B cell (primary cell): ENCODE data around the gene PTPRG. TPM values are rescaled to one million over a fixed set of nuclear protein-coding genes. Genes with fewer than 3 reads are reported as not detected.

Experiments used
- ATAC-seq: fragments of 200-7000 bp; cut with Tn5 transposase; one replicate; pipeline ENCODE4 v1.10.0; 2021; ENCODE audit warnings: low read depth, mild to moderate bottlenecking, moderate number of reproducible peaks, moderate library complexity
- CTCF ChIA-PET: fragments of 350-600 bp; sonication (Branson Sonifier 250); formaldehyde crosslinking; loops from one replicate; lab custom pipeline; 2021; ENCODE audit warnings: antibody characterized with exemption, inconsistent platforms; lab: Charles Lee
- POLR2A ChIA-PET: fragments of 350-600 bp; sonication (Branson Sonifier 250); formaldehyde crosslinking; loops from one replicate; lab custom pipeline; 2021; ENCODE audit warnings: antibody characterized with exemption; lab: Charles Lee
- DNase-seq: peaks from one replicate; pipeline ENCODE4 v3.0.0; 2013
- H2AFZ ChIP-seq: 2 replicates; pipeline ENCODE4 v1.6.1; 2012; ENCODE audit warnings: mild to moderate bottlenecking, low read depth, low read length; ENCODE audit not compliant: insufficient read depth, poor library complexity, severe bottlenecking
- H3K27ac ChIP-seq, 2 donors: 1 replicate in 1 of 2; 2 replicates in 1 of 2; pipeline ENCODE4 v1.5.1; 2012 to 2013; ENCODE audit warnings: low read length in 2 of 2, mild to moderate bottlenecking in 2 of 2, moderate library complexity in 1 of 2
- H3K27me3 ChIP-seq, 4 experiments: fragments of 200-600 bp in 1 of 4; sonication (generic) in 1 of 4; replicated peaks in 1 of 4; 1 replicate in 2 of 4; 2 replicates in 2 of 4; pipeline versions ENCODE4 v1.6.1 to v1.7.0; 2013 to 2016; ENCODE audit warnings: low read length in 3 of 4, mild to moderate bottlenecking in 2 of 4, mixed read lengths in 1 of 4, moderate library complexity in 1 of 4; ENCODE audit not compliant: insufficient read depth in 4 of 4, control insufficient read depth in 3 of 4; ENCODE audit errors: control extremely low read depth in 1 of 4
- H3K36me3 ChIP-seq, 2 experiments: replicated peaks in 1 of 2; 1 replicate in 1 of 2; 2 replicates in 1 of 2; pipeline versions ENCODE4 v1.6.1 to v1.7.1; 2013; ENCODE audit warnings: low read length in 1 of 2; ENCODE audit not compliant: insufficient read depth in 2 of 2, control insufficient read depth in 1 of 2; ENCODE audit errors: control extremely low read depth in 1 of 2, extremely low read depth in 1 of 2
- H3K4me1 ChIP-seq, 2 donors: fragments of 200-600 bp in 1 of 2; sonication (generic) in 1 of 2; 1 replicate in 1 of 2; 2 replicates in 1 of 2; pipeline versions ENCODE4 v1.5.1 to v1.6.1; 2013 to 2017; ENCODE audit warnings: low read length in 2 of 2; ENCODE audit not compliant: control insufficient read depth in 2 of 2, insufficient read depth in 2 of 2
- H3K4me2 ChIP-seq: replicated peaks from 2 replicates; pipeline ENCODE3; 2012; ENCODE audit warnings: mild to moderate bottlenecking, low read depth, low read length; ENCODE audit not compliant: poor library complexity, severe bottlenecking
- H3K4me3 ChIP-seq, 5 experiments: fragments of 200-600 bp in 1 of 5; sonication (generic) in 1 of 5; 1 replicate in 3 of 5; 2 replicates in 2 of 5; pipeline versions ENCODE4 v1.5.1 to v1.7.0; 2011 to 2016; ENCODE audit warnings: low read length in 4 of 5, mild to moderate bottlenecking in 4 of 5, low read depth in 2 of 5, control low read depth in 1 of 5, moderate library complexity in 1 of 5; ENCODE audit not compliant: insufficient read depth in 1 of 5; ENCODE audit errors: control extremely low read depth in 1 of 5, extremely low read depth in 1 of 5
- H3K79me2 ChIP-seq: fragments of 200-600 bp; sonication (generic); one replicate; pipeline ENCODE4 v1.6.0; 2016; ENCODE audit warnings: low read length; ENCODE audit not compliant: control insufficient read depth, insufficient read depth
- H3K9ac ChIP-seq: fragments of 200-600 bp; sonication (generic); 2 replicates; pipeline ENCODE4 v1.6.1; 2017; ENCODE audit warnings: mild to moderate bottlenecking, low read length, moderate library complexity
- H3K9me3 ChIP-seq, 3 donors: one replicate each; pipeline versions ENCODE4 v1.6.1 to v1.7.1; 2013; ENCODE audit warnings: low read length in 2 of 3; ENCODE audit not compliant: control insufficient read depth in 2 of 3, insufficient read depth in 1 of 3; ENCODE audit errors: control extremely low read depth in 1 of 3
- H4K20me1 ChIP-seq: 2 replicates; pipeline ENCODE4 v1.6.0; 2012; ENCODE audit warnings: mild to moderate bottlenecking, low read length; ENCODE audit not compliant: insufficient read depth, control insufficient read depth, poor library complexity, severe bottlenecking
- H3K27ac Mint-ChIP-seq: one replicate; pipeline ENCODE4 v1.8.0; 2021; ENCODE audit warnings: mixed read lengths
- H3K27me3 Mint-ChIP-seq: one replicate; pipeline ENCODE4 v1.8.0; 2021; ENCODE audit warnings: mixed read lengths
- H3K4me1 Mint-ChIP-seq: one replicate; pipeline ENCODE4 v1.8.0; 2021; ENCODE audit warnings: mixed read lengths
- H3K4me3 Mint-ChIP-seq: one replicate; pipeline ENCODE4 v1.8.0; 2021; ENCODE audit warnings: mixed read lengths
- H3K9me3 Mint-ChIP-seq: one replicate; pipeline ENCODE4 v1.8.0; 2022; ENCODE audit warnings: mixed read lengths; ENCODE audit not compliant: insufficient read depth
- EZH2 ChIP-seq: IDR thresholded peaks from 2 replicates; pipeline ENCODE4 v1.6.1; 2012; ENCODE audit warnings: borderline replicate concordance, low read depth, mild to moderate bottlenecking, moderate library complexity, low read length; ENCODE audit not compliant: insufficient read depth, poor library complexity, severe bottlenecking
- WGBS: methylation state at CpG from one replicate; pipeline ENCODE4 v1.1.5; 2013; ENCODE audit warnings: missing lambda C conversion rate; ENCODE audit not compliant: insufficient coverage; 5-methylcytosine and 5-hydroxymethylcytosine counted together
- intact Hi-C: fragments of 100-400 bp; cut with micrococcal nuclease; formaldehyde crosslinking; loops from one replicate; pipeline ENCODE4 v1.10.0; 2022
- polyA plus RNA-seq: library from polyadenylated mRNA; depleted of rRNA; stranded (reverse); fragments of >200 nt; gene quantifications from 2 replicates; pipeline ENCODE4 v1.2.3, GENCODE V29; 2012
- total RNA-seq, 2 donors: library from RNA; stranded (reverse); fragments of 120-200 nt in 1 of 2; gene quantifications; 1 replicate in 1 of 2; 2 replicates in 1 of 2; pipeline versions ENCODE4 v1.2.3 to v1.2.4, GENCODE V29; 2013 to 2022
- TF ChIP-seq, protein P1 (sequence below): fragments of 200-600 bp; IDR thresholded peaks from one replicate; pipeline ENCODE4 v1.8.0; 2022; ENCODE audit warnings: antibody characterized with exemption, mild to moderate bottlenecking

The PTPRG gene
- total and polyA plus RNA-seq, 2 donors (not counting 1 experiment from before 2014, with no cell fraction given): 0.12 to 1.3 TPM

DNA sequence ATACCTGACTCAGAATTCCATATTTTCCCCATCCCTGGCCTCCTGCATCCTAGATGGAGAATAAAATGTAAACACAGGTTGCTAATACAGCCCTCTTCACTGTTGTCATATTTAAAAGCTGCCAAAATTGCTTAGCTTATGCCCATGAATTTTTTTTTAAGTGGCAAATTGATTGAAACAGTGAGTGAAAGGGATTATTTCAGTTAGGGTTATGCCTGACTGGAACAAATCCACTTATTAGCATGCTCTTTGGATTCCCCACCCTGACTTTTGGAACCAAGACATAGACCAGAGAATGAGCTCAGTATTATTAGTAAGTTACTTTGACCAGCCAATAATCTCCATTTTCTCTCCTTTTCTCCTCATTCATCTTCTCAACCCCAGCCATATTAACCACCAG, 567.3 kb downstream of the PTPRG start:
- Histone ChIP-seq H2AFZ (no peak overlapping the region), H3K9ac (no peak overlapping the region), H3K9me3 (peaks cover 0 to 6% (median 0%) of the 10 kb centered on the region in 3 donors), H3K36me3 (no peaks in the 10 kb centered on the region), H3K4me3 (no peak overlapping the region), H3K79me2 (no peaks in the 10 kb centered on the region), H3K4me2 (no peak overlapping the region), H3K27me3 (no peaks in the 10 kb centered on the region), H3K4me1 (no peaks in the 10 kb centered on the region), H3K27ac (no peak overlapping the region), H4K20me1 (no peaks in the 10 kb centered on the region)
- H3K9me3 Mint-ChIP-seq: no peaks in the 10 kb centered on the region
- ChIA-PET CTCF (interaction anchor here (0.9 kb wide), 1 partner anchor 9 kb away, joined by 3 read pairs; no protein-coding TSS in a partner anchor), POLR2A (no interaction called here)
- intact Hi-C loops: no loop called here
- no peaks in the 10 kb centered on the region for H3K4me1 Mint-ChIP-seq
- peaks cover 4% of the 10 kb centered on the region for H3K27me3 Mint-ChIP-seq
- DNase-seq (no peak), ATAC-seq (no peak)
- H3K4me3 Mint-ChIP-seq: no peak overlapping the region
- no peak overlapping the region for H3K27ac Mint-ChIP-seq
- TF ChIP-seq, protein P1, sequence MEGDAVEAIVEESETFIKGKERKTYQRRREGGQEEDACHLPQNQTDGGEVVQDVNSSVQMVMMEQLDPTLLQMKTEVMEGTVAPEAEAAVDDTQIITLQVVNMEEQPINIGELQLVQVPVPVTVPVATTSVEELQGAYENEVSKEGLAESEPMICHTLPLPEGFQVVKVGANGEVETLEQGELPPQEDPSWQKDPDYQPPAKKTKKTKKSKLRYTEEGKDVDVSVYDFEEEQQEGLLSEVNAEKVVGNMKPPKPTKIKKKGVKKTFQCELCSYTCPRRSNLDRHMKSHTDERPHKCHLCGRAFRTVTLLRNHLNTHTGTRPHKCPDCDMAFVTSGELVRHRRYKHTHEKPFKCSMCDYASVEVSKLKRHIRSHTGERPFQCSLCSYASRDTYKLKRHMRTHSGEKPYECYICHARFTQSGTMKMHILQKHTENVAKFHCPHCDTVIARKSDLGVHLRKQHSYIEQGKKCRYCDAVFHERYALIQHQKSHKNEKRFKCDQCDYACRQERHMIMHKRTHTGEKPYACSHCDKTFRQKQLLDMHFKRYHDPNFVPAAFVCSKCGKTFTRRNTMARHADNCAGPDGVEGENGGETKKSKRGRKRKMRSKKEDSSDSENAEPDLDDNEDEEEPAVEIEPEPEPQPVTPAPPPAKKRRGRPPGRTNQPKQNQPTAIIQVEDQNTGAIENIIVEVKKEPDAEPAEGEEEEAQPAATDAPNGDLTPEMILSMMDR: no peak
- TF ChIP-seq EZH2: no peak

DNA sequence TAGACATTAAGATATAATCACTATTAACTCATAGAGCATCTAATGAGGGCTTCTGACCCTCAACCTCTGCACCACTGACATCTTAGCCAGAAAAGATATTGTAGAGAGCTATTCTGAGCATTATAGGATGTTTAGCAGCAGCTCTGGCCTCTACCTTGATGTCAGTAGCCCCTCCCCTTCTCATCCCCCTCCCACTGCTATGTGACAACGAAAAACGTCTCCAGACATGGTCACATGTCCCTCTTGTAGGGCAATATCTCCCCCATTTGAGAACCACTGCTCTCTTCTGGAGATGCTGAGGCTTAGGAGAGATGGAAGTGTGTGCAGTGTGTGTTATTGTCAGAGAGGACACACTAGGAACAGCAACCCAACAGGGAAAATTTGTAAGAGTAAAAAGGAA, 569.7 kb downstream of the PTPRG start:
- no peak overlapping the region for H3K27ac Mint-ChIP-seq
- DNase-seq (no peak), ATAC-seq (no peak)

More for the DNA sequence above, 569.7 kb downstream of the PTPRG start:
- no peaks in the 10 kb centered on the region for H3K9me3 ChIP-seq
- no peak overlapping the region for H3K27ac ChIP-seq
- H3K4me1 ChIP-seq: no peaks in the 10 kb centered on the region
- H3K79me2 ChIP-seq: no peaks in the 10 kb centered on the region
- no peaks in the 10 kb centered on the region for H3K4me1 Mint-ChIP-seq
- WGBS: no CpG with 5 or more reads among the region's 2 CpGs
- H2AFZ ChIP-seq: no peak overlapping the region
- H4K20me1 ChIP-seq: no peaks in the 10 kb centered on the region
- intact Hi-C loops: no loop called here
- H3K27me3 Mint-ChIP-seq: peaks cover 4% of the 10 kb centered on the region
- no peak overlapping the region for H3K4me2 ChIP-seq
- TF ChIP-seq EZH2: no peak
- TF ChIP-seq, protein P1: no peak
- no peaks in the 10 kb centered on the region for H3K27me3 ChIP-seq
- no peaks in the 10 kb centered on the region for H3K36me3 ChIP-seq
- ChIA-PET POLR2A (no interaction called here), CTCF (no interaction called here)
- no peak overlapping the region for H3K4me3 ChIP-seq
- H3K9me3 Mint-ChIP-seq: no peaks in the 10 kb centered on the region
- H3K9ac ChIP-seq: no peak overlapping the region
- H3K4me3 Mint-ChIP-seq: no peak overlapping the region
